HG03064 (cell line): ENCODE data around the gene POMP.
A peak's percentile ranks its signal among the peaks of the same experiment; 100 is the strongest.

Experiments used
- ATAC-seq: cut with Tn5 transposase; IDR thresholded peaks from one replicate; pipeline ENCODE4 v1.9.1; 2021; ENCODE audit warnings: low read depth; ENCODE audit not compliant: unreplicated experiment

Gene POMP, protein sequence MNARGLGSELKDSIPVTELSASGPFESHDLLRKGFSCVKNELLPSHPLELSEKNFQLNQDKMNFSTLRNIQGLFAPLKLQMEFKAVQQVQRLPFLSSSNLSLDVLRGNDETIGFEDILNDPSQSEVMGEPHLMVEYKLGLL

DNA sequence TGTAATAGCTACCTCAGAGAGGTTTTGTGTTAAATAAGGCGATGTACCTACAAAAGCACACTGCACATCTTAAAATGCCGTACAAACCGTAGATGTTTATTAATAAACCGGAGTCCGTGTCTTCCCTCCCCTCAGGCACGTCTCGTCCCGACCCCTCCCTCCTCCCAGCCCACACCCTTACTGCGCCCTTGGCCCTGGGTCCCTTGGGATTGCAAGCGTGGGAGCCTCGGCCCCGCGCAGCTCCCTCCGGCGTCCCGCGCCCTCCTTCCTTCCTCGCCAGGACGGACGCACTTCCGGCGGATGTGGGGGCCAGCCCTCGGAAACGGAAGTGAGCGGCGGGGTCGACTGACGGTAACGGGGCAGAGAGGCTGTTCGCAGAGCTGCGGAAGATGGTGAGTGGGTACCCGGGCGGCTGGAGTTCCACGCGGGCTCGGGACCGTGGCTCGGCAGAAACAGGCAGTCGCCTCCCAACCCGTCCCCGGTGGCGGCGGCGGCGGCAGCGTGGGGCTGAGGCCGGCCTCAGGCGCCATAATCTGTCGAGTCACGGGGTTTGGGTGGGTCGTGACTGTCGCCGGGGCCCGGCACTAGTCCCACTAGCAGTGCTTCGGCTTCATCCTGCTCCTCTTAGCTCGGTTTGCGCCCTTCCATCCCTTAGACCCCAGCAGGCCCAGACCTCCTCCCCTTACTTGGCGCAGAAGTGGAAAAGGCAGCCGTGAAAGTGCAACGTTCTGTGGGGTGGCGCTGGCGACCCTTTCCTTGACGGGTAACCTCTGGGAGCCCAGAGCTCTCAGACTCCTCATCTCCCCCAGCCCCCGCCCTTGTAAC is at the start of gene POMP:
Gene POMP, plus strand, starts transcription at position 335 of the 825 bp plus-strand sequence. Its CDS starts 55 bp downstream, at position 390.
- ATAC-seq: peak; percentile 76

DNA sequence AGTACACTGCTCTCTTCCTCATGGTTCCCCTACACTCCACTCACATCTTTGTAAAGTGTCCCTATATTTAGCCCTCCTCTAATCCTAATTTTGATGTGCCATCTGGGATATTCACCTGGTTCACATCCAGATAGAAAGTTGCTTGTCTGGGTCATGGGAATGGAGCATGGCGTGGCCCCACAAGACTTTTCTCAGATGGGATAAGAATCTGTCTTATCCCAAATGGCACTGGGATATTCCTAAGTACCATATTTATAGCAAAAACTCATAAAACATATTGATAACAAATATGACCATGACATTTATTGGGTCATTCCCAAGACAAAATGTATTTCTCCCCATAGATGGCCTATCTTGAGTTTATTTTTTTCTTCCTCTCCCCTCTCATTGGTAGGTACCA is 49.5 kb upstream of the POMP start:
- ATAC-seq: no peak

DNA sequence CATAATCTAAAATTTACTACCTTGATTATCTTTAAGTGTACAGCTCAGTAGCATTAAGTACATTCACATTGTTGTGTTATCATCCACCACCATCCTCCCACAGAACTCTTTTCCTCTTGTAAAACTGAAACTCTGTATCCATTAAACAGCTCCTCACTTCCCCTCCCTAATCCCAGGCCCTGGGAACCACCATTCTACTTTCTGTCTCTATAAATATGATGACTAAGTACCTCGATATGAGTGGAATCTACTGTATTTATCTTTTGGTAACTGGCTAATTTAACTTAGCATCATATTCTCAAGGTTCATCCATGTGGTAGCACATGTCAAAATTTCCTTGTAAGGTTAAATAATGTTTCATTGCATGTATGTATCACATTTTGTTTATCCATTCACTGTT is 49.0 kb upstream of the POMP start:
- no peak for ATAC-seq

DNA sequence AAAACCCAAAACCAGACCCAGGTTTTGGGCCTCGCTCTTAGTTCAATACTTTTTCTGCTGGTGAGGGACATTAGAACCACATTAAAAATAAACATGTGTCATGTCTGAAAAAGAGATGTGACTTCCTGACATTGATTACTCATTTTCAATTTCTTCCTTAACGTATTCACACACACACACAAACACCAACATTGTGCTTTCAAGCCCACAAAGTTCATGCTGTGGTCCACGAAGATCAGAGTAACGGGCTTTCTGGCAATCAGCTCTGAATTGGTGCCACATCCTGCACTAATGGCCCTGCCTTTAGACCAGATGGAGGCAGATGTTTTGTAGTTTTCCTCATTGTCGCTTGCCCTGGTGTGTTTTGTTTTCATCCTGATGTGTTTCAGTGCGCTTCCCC is 47.9 kb upstream of the POMP start:
- ATAC-seq: no peak

DNA sequence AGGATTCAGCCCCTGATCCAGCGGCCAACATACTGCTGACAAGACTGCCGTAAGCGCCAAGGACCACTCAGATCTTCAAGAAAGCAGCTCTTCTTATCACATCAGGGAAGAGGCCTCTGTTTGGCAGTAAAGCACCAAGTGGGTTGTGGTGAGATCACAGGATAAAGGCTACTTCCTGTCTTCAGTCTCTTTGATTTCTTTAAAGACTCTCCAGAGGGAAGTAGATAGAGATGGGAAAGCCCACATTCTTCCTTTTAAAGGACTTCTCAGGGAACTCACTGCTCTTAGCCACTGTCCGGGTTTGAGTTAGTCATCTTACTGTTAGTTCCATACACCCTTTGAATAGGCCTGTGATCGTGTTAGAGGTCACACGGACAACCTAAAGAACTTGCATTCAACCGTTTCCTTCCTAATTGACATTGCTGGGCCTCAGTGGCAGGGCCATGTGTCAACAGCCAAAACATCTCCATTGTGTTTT is 47.2 kb upstream of the POMP start:
- ATAC-seq: no peak

DNA sequence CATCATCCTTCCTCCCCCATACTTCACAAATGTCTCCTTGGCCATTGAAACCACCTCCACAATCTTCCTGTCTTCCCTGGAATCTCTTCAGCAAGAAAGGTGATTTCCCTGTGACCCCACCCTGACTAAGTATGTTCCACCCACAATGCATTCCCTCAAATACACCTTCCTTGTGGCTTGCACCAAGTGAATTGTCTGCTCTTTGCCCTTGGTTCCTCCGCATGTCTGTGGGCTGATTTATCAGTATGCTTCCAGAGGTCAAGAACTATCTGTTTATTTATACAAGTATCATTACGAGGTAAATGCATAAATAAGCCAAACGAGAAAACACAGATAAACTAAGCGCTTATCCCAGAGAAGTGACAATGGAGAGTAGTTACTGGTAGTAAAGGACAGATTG is 45.4 kb upstream of the POMP start:
- ATAC-seq: no peak

DNA sequence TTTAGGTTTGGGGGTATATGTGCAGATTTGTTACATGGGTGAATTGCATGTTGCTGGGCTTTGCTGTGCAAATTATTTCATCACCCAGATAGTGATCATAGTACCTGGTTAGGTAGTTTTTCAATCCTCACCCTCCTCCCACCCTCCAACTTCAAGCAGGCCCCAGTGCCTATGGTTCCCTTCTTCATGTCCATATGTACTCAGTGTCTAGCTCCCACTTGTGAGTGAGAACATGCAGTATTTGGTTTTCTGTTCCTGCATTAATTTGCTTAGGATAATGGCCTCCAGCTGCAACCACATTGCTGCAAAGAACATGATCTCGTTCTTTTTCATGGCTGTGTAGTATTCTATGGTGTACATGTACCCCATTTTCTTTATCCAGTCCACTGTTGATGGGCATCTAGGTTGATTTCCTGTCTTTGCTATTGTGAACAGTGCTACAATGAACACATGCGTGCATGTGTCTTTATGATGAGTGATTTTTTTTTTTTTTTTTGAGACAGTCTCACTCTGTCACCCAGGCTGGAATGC is 42.9 kb upstream of the POMP start:
- no peak for ATAC-seq

DNA sequence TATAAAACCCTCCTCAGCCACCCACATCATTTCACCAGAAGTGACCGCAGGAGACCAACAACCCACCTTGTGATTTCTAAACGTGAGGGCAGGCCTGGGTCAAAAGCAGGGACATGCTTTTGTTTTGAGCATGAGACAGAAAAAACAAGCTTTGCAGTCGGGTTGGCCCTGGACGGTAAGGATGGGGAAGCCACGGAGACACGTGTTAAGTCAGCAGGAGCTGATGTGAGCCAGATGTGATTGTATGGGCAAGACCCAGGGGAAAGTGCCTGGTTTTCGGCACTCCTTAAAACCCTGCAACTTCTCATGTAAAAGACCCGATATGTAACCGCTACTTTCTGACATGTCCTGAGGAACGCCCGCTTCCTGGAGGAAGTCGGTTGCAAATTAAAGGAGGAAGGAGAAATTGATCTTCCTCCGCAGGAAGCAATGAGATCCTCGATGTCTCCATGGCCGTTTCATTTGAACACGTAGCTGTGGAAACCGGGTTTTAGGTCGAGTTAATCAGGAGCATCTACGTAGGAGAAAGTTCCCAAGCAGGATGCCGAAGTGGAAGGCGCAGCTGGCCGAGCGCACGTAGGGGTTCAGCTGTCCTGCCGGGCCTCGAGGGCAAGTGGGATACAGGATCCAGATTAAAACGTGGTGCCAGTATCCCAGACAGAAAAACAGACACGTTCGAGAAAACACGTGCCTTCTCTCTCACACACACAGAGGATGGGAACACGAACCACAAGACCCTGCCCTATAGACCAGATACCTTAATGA is 40.5 kb upstream of the POMP start:
- ATAC-seq: no peak

DNA sequence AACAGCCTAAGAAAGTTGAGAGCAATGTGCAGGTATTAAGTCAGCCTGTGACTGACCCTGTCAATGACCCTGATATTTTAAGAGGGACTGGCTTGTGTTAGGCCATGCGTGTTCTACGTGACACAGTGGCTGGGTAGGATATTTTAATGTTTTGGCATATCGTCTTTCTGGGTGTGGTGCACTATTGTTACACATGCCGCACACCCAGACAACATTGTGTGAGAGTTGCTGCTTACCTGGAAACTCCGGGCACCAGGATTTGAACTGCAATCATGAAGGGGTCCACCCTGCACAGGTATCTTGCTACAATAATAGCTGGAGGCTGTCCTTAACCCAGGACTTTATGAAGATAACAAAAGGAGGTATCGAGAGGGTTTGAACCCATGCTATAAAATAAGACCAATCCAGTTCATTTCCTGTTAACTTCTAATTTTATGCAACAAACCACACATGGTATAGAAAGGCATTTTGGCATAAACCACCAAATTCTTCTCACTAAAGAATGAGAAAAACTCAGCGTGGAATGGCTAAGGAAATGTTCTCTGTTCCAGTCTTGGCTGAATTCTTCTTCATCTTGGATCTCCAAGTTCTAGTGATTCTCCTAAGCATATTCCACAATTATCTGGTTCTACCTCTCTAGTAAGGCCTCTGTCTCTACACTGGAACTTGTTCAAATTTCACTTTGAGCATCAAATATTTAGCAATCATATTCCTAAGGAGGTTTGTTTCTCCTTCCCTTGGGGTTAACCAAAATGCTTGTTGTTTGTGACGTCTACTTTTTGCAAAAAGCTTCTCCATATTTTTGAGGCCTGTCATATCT is 38.7 kb upstream of the POMP start:
- ATAC-seq: no peak

DNA sequence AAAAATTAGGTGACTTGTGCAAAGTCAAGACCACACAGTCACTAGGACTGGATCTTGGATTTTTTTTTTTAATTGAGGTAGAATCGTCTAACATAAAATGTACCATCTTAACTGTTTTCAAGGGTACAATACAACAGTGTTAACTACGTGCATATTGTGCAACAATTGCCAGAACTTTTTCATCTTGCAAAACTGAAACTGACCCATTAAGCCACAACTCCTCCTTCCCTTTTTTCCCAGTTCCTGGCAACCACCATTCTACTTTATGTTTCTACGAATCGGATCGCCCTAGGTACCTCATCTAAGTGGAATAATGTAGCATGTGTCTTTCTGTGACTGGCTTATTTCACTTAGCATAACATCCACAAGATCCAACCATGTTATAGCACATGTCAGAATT is 37.5 kb upstream of the POMP start:
- ATAC-seq: no peak

DNA sequence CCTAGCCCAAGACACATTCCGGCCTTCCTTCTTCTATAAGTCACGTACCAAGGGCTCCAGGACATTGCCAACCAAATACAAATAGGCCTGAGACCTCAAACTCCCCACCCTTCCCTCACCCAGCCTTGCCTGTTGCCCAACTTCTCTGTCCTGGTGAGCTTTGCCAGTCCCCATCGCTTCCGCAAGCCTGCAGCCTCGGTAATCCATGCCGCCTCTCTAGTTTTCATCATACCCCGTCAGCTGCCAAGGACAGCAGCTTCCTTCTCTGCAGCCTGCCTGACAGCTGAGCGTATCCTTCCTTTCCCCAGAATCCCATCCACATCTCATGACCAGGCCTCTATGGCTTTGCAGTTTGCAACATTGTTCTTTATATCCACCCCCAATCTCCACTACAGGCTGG is 36.6 kb upstream of the POMP start:
- no peak for ATAC-seq

DNA sequence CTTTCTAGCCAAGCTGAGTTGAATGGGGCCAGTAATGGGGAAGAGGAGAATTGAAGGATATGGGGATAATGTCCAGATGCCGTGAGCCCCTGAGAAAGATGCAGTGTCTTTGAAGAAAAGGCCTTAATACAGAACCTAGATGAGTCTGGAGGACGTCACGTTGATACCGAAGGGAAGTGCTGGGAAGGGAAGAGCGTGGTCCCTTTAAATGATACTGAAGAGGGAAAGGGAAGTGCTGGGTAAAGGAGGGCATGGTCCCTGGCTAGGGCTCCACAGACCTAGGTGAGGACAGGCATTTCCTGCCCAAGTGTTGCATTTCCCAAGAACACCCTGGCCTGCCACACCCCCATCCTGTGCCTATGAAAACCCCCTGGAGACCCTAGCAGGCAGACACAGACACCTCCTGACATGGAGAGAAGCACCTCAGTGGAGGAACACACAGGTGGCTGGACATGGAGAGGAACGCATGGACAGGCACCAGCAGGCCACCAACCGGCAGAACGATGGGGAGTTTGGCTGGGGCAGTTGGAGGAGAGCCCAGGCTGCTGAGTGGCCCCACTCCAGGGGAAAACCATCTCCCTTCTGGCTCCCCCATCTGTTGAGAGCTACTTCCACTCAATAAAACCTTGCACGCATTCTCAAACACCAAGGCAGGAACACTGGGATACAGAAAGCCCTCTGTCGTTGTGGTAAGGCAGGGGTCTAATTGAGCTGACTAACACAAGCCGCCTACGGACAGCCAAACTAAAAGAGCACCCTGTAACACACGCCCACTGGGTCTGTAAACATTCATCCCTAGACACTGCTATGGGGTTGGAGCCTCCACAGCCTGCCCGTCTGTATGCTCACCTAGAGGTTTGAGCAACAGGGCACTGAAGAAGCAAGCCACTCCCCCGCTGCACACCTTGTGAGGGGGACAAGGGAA is 34.9 kb upstream of the POMP start:
- ATAC-seq: no peak

DNA sequence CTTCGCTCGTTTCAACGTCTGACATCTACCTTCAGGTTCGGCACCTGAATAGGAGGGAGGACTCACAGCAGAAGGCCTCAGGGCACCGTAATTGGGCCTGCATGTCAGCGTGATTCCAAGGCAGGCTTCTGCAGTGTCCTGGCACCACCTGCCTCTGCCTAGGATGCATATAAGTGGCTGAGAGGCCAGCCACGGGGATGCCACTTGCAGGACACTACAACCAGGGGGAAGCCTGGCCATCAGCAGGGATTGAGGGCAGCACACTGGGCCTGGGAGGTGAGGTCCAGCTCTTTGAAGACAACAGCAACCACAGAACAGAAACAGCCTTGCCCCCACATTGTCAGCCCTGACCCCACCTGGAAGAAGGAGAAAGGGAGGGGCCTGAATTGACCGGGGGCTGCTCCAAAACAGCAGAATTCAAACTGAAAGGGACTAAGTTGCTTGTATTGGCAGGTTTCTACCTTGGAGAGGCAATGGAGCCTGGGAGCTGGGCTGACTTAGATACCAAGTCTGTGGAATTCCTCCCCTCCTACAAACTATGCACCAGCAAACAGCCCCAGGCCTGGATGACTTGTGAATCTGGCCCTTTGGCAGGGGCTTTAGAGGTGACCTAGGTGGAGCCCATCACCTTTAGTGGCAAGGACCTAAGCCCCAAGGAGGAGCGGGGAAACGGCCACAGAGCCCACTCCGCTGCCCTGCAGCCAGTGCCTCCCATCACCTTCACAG is 34.1 kb upstream of the POMP start:
- no peak for ATAC-seq

DNA sequence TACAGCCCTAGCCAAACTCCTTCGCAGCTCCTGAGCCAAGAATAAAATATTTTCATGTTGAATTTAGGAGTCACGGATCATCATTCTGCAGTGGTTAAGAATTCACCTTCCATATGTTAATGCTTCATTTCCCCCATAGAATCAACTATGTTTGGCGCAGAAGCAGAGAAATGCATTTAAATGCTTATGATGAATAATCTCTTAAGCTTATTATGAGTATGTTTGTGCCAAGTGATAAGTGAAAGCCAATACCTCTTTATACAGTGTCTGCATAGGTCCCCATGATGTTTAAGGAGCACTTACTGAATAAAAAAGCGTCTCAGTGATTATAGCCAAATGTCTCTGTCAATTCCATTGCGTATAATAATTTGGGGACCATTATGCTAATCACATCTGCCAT is 32.7 kb upstream of the POMP start:
- ATAC-seq: no peak

DNA sequence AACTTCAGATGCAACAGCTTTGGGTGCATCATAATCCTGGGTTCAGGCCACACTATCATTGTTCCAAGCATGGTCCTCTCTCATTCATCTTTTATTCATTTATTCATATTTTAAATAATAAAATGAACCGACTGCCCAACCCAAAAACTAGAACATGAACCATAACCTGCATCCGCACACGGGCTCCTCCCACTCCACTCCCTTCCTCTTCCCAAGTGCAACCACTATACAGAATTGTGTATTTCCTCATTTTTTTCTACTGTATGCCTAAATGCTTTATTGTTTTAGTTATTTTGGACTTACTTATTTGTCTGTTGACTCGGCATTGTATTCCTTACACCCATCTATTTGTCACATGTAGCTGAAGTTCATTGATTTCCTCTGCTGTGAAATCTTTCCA is 30.7 kb upstream of the POMP start:
- no peak for ATAC-seq

DNA sequence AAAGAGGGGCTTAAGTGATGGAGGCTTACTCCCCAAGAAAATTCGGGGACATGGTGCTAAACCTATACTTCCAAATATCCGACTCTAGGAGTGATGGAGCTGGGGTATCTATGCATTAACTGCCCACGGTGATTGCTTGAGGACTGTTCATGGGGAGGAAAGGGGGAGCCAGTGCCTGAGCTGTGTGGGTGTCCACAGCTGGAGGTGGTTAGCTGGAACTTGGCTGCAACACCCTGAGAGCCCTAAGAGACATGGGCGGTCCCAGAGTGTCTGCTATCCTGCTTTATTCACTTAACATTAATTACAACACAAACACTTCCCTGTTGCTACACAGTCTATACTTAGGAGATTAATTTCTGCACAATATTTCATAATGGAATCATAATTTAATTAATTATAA is 28.1 kb upstream of the POMP start:
- ATAC-seq: no peak

DNA sequence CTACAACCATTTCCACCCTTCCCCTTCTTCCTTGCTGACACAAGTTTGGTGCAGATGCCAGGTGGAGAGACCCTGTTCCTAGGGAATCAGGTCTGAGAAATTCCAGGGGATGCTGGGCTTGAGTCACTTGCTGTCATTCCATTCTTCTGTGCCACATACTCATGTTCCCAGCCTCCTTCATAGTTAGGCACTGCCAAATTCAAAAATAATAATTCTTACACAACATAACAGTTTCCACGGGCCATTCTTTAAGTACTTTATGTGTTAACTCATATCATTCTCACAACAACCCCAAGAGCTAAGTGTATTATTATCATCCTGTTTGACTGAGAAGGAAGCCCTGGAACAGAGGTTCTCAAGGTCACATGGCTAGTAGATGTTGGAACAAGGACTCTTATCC is 27.1 kb upstream of the POMP start:
- no peak for ATAC-seq

DNA sequence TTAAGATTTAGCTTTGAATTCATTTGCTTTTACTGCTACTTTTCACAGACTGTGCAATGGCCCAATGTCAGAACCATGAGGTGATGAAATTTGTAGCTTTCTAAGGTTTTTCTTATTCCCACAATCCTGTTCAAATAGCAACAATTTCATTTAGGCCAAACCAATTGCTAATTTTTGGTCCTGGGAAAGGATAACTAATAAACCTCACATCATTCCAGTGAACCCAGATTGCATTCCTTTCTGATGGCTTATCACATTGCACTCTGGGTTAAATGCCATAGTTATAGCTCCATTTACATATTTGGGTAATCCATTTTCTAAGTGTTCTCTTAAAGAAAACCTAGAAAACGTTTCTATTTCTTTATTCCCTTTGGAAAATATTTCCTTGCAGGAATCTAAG is 22.9 kb upstream of the POMP start:
- ATAC-seq: no peak
